Upper lobe of left lung (tissue), 4 donors: ENCODE results near the gene NAMPT.

ENCODE experiments used
- CTCF ChIP-seq, 6 experiments: fragments of 450-650 bp in 4 of 6; fragments of 200-600 bp in 2 of 6; sonication (generic) in 2 of 6; IDR thresholded peaks; one replicate each; pipeline ENCODE4 v1.5.1; 2016 to 2019; ENCODE audit warnings: antibody characterized with exemption in 6 of 6
- POLR2A ChIP-seq, 4 donors: fragments of 450-650 bp; IDR thresholded peaks; one replicate each; pipeline ENCODE4 v1.5.1; 2016 to 2017; ENCODE audit warnings: antibody characterized with exemption in 4 of 4, mild to moderate bottlenecking in 2 of 4
- POLR2AphosphoS5 ChIP-seq, 2 donors: sonication (generic); formaldehyde crosslinking; IDR thresholded peaks; one replicate each; pipeline ENCODE4 v1.5.1; 2017; ENCODE audit warnings: antibody characterized with exemption in 2 of 2

- TF ChIP-seq CTCF (IDR thresholded peaks at IDR 0.05) (no peak), POLR2AphosphoS5 (IDR thresholded peaks at IDR 0.05) (no peak), POLR2A (IDR thresholded peaks at IDR 0.05) (no peak)
Measured at GRCh38 chr7:106205621-106206222, 79.1 kb downstream of the NAMPT start.
